ENCODE measurements around the gene TMEM131L.

GRCh38 chr4:153649572-153649991 lies 183.4 kb downstream of the TMEM131L start:
- no peak for TF ChIP-seq POLR2A (IDR thresholded peaks at IDR 0.05; ENCODE audit: low read depth, low read length)
- TF ChIP-seq SPI1 (IDR thresholded peaks at IDR 0.05; ENCODE audit: low read depth, low read length) = no peak
- no peak for TF ChIP-seq TAF1 (IDR thresholded peaks at IDR 0.05; ENCODE audit: low read depth, low read length)
- TF ChIP-seq POLR2AphosphoS5 (IDR thresholded peaks at IDR 0.05; ENCODE audit: low read depth, low read length) = no peak
- TF ChIP-seq POU2F2 (IDR thresholded peaks at IDR 0.05; ENCODE audit: low read depth, low read length) = no peak
- TF ChIP-seq PAX5 (IDR thresholded peaks at IDR 0.05; ENCODE audit: insufficient read depth, low read length, severe bottlenecking) = no peak
